ENCODE measurements around the gene GNL3L.
"Not testable (repeated sequence)": the region's sequence is repeated elsewhere in the genome, so short reads cannot be mapped to it uniquely, and the experiment has no call there.

GNL3L gene

DNA sequence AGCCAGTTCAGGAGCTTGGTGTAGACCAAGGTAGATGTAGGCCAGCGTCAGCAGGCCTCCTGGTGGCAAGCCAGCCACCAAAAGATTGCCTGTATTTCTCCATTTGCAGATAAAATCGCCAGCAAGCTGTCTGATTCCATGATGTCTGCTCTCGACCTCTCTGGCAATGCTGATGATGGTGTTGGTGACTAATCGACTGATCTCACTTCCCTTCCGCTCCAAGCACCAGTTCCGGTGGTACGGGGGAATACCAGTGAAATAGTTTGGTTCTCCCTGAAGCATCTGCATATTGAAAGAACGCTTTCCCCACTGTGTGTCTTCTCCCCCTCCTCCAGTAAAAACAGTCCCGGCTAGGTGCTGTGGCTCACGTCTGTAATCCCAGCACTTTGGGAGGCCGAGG, 30.4 kb downstream of the GNL3L start:
- no peak for DNase-seq

GRCh38 chrX:54561622-54562021, 31.6 kb downstream of the GNL3L start:
- DNase-seq, result no peak

- DNase-seq, result no peak
These were observed 34.9 kb downstream of the GNL3L start for GRCh38 chrX:54564936-54565335.

DNA sequence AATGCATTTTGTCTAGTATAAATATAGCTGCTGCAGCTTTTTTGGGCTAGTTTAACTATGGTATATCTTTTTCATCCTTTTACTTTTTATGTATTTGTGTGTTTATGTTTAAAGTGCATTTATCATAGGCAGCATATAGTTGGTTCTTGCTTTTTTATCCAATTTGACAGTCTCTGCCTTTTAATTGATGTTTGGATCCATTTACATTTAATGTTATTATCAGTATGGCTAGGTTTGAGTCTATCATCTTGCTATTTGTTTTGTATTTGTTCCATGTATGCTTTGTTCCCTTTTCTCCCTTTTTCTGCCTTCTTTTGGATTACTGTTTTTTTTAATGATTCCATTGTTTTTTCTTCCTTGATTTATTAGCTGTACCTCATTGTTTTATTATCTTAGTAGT, 40.3 kb downstream of the GNL3L start:
- DNase-seq, result no peak

- not testable (repeated sequence) for DNase-seq
These were observed 42.6 kb downstream of the GNL3L start for GRCh38 chrX:54572641-54573040.

GRCh38 chrX:54597728-54598127, 67.7 kb downstream of the GNL3L start:
- DNase-seq, result no peak

DNA sequence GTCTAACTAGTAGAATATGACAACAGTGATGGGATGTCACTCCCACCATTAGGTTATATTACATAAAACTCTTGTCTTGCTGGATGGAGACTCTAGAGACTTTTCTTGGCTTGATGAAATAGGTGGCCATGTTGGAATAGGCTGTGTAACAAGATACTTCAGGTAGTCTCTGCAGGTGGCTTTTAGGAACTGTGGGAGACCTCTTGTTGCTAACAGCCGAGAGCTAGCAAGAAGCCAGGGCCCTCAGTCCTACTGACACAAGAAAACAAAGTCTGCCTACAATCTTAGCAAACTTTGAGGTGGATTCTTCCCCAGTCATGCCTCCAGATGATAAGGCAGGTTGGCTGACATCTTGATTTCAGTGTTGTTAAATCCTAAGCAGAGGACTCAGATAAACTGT, 72.5 kb downstream of the GNL3L start:
- DNase-seq, result no peak
